ENCODE results near the gene KLHDC9.
A peak's percentile ranks its signal among the peaks of the same experiment; 100 is the strongest.
"Not testable (repeated sequence)": the region's sequence is repeated elsewhere in the genome, so short reads cannot be mapped to it uniquely, and the experiment has no call there.

The KLHDC9 gene

GRCh38 chr1:161115132-161115711 lies 17.1 kb downstream of the KLHDC9 start:
- H3K27ac ChIP-seq, result no peak overlapping the region
- TF ChIP-seq CTCF (conservative IDR thresholded peaks at IDR 0.05), result no peak
- no peak for TF ChIP-seq ZFX (IDR thresholded peaks at IDR 0.05)

- not testable (repeated sequence) for H3K27ac ChIP-seq
These were observed 17.8 kb downstream of the KLHDC9 start for GRCh38 chr1:161115961-161116360.

- TF ChIP-seq CTCF (conservative IDR thresholded peaks at IDR 0.05) (no peak), ZFX (IDR thresholded peaks at IDR 0.05) (no peak)
- peak within 1 kb of the TSS; percentile 92 for H3K27ac ChIP-seq
These were observed 19.8 kb downstream of the KLHDC9 start, which contains the start of the genes NIT1 and PFDN2 for GRCh38 chr1:161117759-161118581. Gene NIT1, plus strand, starts transcription at chr1:161118105. Its CDS starts 72 bp downstream, at chr1:161118177. Gene PFDN2, minus strand, starts transcription at chr1:161118037. Its CDS starts 11 bp downstream, at chr1:161118026.

GRCh38 chr1:161119092-161119903 lies 21.1 kb downstream of the KLHDC9 start:
- H3K27ac ChIP-seq, result peak overlapping the region; percentile 92

GRCh38 chr1:161121042-161121650 lies 23.0 kb downstream of the KLHDC9 start:
- H3K27ac ChIP-seq, result no peak overlapping the region
- no peak for TF ChIP-seq ZFX (IDR thresholded peaks at IDR 0.05)
- no peak for TF ChIP-seq CTCF (conservative IDR thresholded peaks at IDR 0.05)

More at GRCh38 chr1:161119092-161119903, 21.1 kb downstream of the KLHDC9 start:
- TF ChIP-seq CTCF (conservative IDR thresholded peaks at IDR 0.05) (peak; percentile 64), ZFX (IDR thresholded peaks at IDR 0.05) (no peak)

GRCh38 chr1:161121834-161122233 lies 23.7 kb downstream of the KLHDC9 start:
- TF ChIP-seq CTCF (conservative IDR thresholded peaks at IDR 0.05) (no peak), ZFX (IDR thresholded peaks at IDR 0.05) (no peak)
- no peak overlapping the region for H3K27ac ChIP-seq

- H3K27ac ChIP-seq, result no peak overlapping the region
- TF ChIP-seq CTCF (conservative IDR thresholded peaks at IDR 0.05), result no peak
- no peak for TF ChIP-seq ZFX (IDR thresholded peaks at IDR 0.05)
These were observed 24.8 kb downstream of the KLHDC9 start for GRCh38 chr1:161122967-161123366.
